ENCODE data around the gene SH2D3C. TPM values are rescaled to one million over a fixed set of nuclear protein-coding genes. Genes with fewer than 3 reads are reported as not detected.

The SH2D3C gene
- total RNA-seq, 4 donors from 2014 or later = 6.1 to 12.1 (median 8.5) TPM

DNA sequence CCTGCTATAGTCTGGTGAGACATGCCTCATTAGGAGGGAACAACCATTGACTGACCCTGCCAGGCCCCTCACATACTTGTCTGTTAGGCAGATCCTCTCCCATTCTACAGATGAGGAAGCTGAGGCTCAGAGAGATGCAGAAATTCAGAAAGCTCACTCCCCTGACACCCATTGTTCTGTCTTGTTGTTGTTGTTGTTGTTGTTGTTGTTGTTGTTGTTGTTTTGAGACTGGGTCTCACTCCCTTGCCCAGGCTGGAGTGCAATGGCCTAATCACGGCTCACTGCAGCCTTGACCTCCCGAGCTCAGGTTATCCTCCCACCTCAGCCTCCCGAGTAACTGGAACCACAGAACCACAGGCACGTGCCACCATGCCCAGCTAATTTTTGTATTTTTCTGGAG lies 84.8 kb downstream of the SH2D3C start:
- peaks cover 0 to 55% of the 10 kb centered on the region in 2 donors for H3K36me3 ChIP-seq
- WGBS, 2 donors (ENCODE audit: low coverage in 1 of 2) = 97 to 100% methylated on average over 4 of the region's 4 CpGs
- H3K9me3 ChIP-seq = no peaks in the 10 kb centered on the region
- no peak overlapping the region for H3K4me3 ChIP-seq
- H3K4me1 ChIP-seq = peaks cover 0 to 5% (median 0%) of the 10 kb centered on the region in 3 donors
- no peak overlapping the region for H3K27ac ChIP-seq
- H3K27me3 ChIP-seq = no peaks in the 10 kb centered on the region
- TF ChIP-seq POLR2A (IDR thresholded peaks at IDR 0.05) = no peak
- ATAC-seq = no peak

DNA sequence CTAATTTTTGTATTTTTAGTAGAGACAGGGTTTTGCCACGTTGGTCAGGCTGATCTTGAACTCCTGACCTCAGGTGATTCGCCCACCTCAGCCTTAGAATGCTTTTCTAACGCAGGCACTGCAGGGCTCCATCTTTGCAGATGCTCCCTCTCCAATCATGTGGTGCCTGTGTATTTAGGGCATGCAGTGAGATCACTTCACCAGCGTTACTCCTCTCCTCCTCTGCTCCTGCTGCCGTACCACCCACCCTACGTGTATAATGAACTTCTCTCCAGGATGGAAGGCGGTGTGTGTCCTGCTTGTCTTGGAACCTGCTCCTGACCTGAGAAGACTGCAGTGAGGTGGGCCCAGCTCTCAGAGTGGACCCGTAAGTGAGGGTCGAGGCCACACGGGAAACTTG lies 85.3 kb downstream of the SH2D3C start:
- Histone ChIP-seq H3K4me3 (no peak overlapping the region), H3K9me3 (no peaks in the 10 kb centered on the region), H3K36me3 (peaks cover 0 to 61% of the 10 kb centered on the region in 2 donors), H3K27me3 (no peaks in the 10 kb centered on the region), H3K27ac (no peak overlapping the region), H3K4me1 (no peaks in the 10 kb centered on the region)
- ATAC-seq = no peak
- 76 to 100% methylated on average over 4 to 7 of the region's 10 CpGs for WGBS, 2 donors (ENCODE audit: low coverage in 1 of 2)
- TF ChIP-seq POLR2A (IDR thresholded peaks at IDR 0.05) (no peak), EP300 (IDR thresholded peaks at IDR 0.05) (no peak), POLR2AphosphoS5 (IDR thresholded peaks at IDR 0.05) (no peak)
- TF ChIP-seq, protein P1, sequence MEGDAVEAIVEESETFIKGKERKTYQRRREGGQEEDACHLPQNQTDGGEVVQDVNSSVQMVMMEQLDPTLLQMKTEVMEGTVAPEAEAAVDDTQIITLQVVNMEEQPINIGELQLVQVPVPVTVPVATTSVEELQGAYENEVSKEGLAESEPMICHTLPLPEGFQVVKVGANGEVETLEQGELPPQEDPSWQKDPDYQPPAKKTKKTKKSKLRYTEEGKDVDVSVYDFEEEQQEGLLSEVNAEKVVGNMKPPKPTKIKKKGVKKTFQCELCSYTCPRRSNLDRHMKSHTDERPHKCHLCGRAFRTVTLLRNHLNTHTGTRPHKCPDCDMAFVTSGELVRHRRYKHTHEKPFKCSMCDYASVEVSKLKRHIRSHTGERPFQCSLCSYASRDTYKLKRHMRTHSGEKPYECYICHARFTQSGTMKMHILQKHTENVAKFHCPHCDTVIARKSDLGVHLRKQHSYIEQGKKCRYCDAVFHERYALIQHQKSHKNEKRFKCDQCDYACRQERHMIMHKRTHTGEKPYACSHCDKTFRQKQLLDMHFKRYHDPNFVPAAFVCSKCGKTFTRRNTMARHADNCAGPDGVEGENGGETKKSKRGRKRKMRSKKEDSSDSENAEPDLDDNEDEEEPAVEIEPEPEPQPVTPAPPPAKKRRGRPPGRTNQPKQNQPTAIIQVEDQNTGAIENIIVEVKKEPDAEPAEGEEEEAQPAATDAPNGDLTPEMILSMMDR (IDR thresholded peaks at IDR 0.05) = no peak

DNA sequence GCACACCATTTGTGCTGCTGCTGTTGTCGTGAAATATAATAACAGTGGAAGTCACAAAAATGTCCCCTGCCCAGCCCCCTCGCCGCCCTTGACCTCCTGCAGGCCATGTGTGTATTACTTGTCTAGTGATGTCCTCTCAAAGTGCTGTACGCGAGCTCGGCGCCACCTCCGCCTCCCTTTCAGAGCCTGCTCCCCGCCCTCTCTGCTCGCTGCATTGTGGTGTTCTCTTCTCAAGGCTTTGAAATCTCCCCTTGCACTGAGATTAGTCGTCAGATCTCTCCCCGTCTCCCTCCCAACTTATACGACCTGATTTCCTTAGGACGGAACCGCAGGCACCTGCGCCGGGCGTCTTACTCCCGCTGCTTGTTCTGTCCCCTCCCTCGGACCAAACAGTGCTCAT lies 86.4 kb downstream of the SH2D3C start:
- H3K27ac ChIP-seq = no peak overlapping the region
- 74 to 86% methylated on average over 16 to 20 of the region's 20 CpGs for WGBS, 2 donors (ENCODE audit: low coverage in 1 of 2)
- H3K4me3 ChIP-seq = no peak overlapping the region
- no peaks in the 10 kb centered on the region for H3K4me1 ChIP-seq
- TF ChIP-seq EP300 (IDR thresholded peaks at IDR 0.05) (no peak), POLR2AphosphoS5 (IDR thresholded peaks at IDR 0.05) (no peak), POLR2A (IDR thresholded peaks at IDR 0.05) (no peak)
- TF ChIP-seq, protein P1 (IDR thresholded peaks at IDR 0.05) = no peak
- H3K9me3 ChIP-seq = no peaks in the 10 kb centered on the region
- ATAC-seq = no peak
- H3K27me3 ChIP-seq = no peaks in the 10 kb centered on the region
- peaks cover 0 to 72% of the 10 kb centered on the region in 2 donors for H3K36me3 ChIP-seq

DNA sequence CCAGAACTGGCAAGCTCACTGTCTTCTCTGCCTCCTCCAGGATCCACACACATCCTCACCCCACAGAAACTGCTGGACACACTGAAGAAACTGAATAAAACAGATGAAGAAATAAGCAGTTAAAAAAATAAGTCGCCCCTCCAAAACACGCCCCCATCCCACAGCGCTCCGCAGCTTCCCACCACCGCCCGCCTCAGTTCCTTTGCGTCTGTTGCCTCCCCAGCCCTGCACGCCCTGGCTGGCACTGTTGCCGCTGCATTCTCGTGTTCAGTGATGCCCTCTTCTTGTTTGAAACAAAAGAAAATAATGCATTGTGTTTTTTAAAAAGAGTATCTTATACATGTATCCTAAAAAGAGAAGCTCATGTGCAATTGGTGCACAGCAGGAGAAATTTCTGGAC lies 87.7 kb downstream of the SH2D3C start:
- Histone ChIP-seq H3K36me3 (peaks cover 0 to 85% of the 10 kb centered on the region in 2 donors), H3K4me3 (no peak overlapping the region), H3K9me3 (no peaks in the 10 kb centered on the region), H3K4me1 (no peaks in the 10 kb centered on the region), H3K27ac (no peak overlapping the region), H3K27me3 (no peaks in the 10 kb centered on the region)
- ATAC-seq = no peak
- no peak for TF ChIP-seq POLR2AphosphoS5 (IDR thresholded peaks at IDR 0.05)
- no peak for TF ChIP-seq EP300 (IDR thresholded peaks at IDR 0.05)
- no peak for TF ChIP-seq POLR2A (IDR thresholded peaks at IDR 0.05)
- TF ChIP-seq, protein P1 (IDR thresholded peaks at IDR 0.05) = no peak
- 85 to 91% methylated on average over 10 of the region's 10 CpGs for WGBS, 2 donors (ENCODE audit: low coverage in 1 of 2)

DNA sequence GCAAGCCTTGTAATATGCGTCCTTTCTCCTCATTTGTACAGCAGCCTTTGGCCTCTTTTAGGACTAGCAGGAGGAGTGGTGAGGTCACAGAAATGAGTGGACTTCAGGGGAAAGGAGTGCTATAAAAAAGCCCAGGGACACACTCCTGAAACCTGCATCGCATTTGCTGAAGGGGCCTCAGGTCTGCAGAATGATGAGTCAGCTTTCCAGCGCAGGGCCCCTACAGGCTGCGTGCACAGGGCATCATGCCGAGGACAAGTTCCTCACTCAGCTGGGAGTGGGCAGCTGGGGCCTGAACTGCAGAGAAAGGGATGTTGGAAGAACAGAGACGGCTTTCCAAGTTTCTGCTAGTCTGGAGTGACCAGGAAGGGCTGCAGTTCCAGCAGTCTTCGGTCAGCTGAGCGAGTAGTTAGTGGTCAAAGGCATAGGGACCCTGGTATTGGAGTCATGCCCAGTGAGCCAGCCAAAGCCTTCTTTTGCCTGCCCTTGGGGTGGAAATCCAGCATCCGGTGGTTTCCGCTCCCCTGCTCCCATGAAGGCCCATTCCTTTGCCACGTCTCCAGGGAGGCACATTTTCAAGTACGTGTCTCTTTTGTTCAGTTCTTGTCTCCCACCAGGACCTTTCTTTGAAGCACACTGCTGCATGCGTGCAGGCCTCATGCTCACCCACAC lies 89.0 kb downstream of the SH2D3C start:
- 93 to 95% methylated on average over 5 to 8 of the region's 13 CpGs for WGBS, 2 donors (ENCODE audit: low coverage in 1 of 2)

More for the DNA sequence above, 89.0 kb downstream of the SH2D3C start:
- no peaks in the 10 kb centered on the region for H3K9me3 ChIP-seq
- no peaks in the 10 kb centered on the region for H3K4me1 ChIP-seq
- H3K36me3 ChIP-seq = peaks cover 0 to 91% of the 10 kb centered on the region in 2 donors
- no peak for ATAC-seq
- H3K4me3 ChIP-seq = no peak overlapping the region
- no peak overlapping the region for H3K27ac ChIP-seq
- no peaks in the 10 kb centered on the region for H3K27me3 ChIP-seq
- no peak for TF ChIP-seq POLR2A (IDR thresholded peaks at IDR 0.05)

Other genes starting within 250 kb of the SH2D3C start
- gene STXBP1, start 166.4 kb downstream of the SH2D3C start, total RNA-seq = 10 to 100 TPM; 25.7 to 47.0 (median 33.1) TPM
- under 1 TPM in 1 of 4 donors, not detected in 3; 0.31 TPM for gene CFAP157, start 71.7 kb downstream of the SH2D3C start, total RNA-seq
- 10 to 100 TPM in 3 of 4 donors, 1 to 10 TPM in 1; 8.7 to 19.3 (median 16.8) TPM for gene PTRH1, start 63.0 kb downstream of the SH2D3C start, total RNA-seq
- not detected for gene TTC16, start 62.6 kb downstream of the SH2D3C start, total RNA-seq
- 1 to 10 TPM; 5.9 to 8.9 (median 7.6) TPM for gene TOR2A, start 43.4 kb downstream of the SH2D3C start, total RNA-seq
- 10 to 100 TPM; 81.8 to 92.8 (median 86.5) TPM for gene CDK9, start 7.4 kb upstream of the SH2D3C start, total RNA-seq
- 10 to 100 TPM; 42.5 to 91.4 (median 63.2) TPM for gene FPGS, start 24.2 kb upstream of the SH2D3C start, total RNA-seq
- 10 to 100 TPM; 21.3 to 76.5 (median 48.0) TPM for gene ENG, start 76.0 kb upstream of the SH2D3C start, total RNA-seq
- gene AK1, start 99.0 kb upstream of the SH2D3C start, total RNA-seq = 10 to 100 TPM; 46.7 to 73.9 (median 49.7) TPM
- gene ST6GALNAC6, start 120.9 kb upstream of the SH2D3C start, total RNA-seq = 100 to 1,000 TPM; 112 to 146 (median 132) TPM
- gene ST6GALNAC4, start 138.4 kb upstream of the SH2D3C start, total RNA-seq = 10 to 100 TPM; 25.2 to 49.7 (median 31.7) TPM
- 1 to 10 TPM in 2 of 4 donors, under 1 TPM in 1, not detected in 1; 0.66 to 3.4 (median 3.1) TPM for gene PIP5KL1, start 152.1 kb upstream of the SH2D3C start, total RNA-seq
- gene DPM2, start 159.2 kb upstream of the SH2D3C start, total RNA-seq = 10 to 100 TPM in 2 of 4 donors, 1 to 10 TPM in 2; 8.9 to 15.0 (median 11.2) TPM
- gene EEIG1, start 202.3 kb upstream of the SH2D3C start, total RNA-seq = 10 to 100 TPM in 3 of 4 donors, 1 to 10 TPM in 1; 7.0 to 22.0 (median 16.3) TPM